Epithelial cell of prostate (primary cell): Measurements from ENCODE around the gene GPX4.
"Not testable (repeated sequence)": the region's sequence is repeated elsewhere in the genome, so short reads cannot be mapped to it uniquely, and the experiment has no call there.

Source experiments
- DNase-seq: peaks from one replicate; pipeline ENCODE4 v3.0.0-alpha.2; 2011; ENCODE audit warnings: low read depth, low spot score
- H3K27ac ChIP-seq: fragments of 450-650 bp; 2 replicates; pipeline ENCODE4 v1.5.1; 2017; ENCODE audit warnings: mild to moderate bottlenecking

GPX4 gene

GRCh38 chr19:1126984-1127760, 23.4 kb downstream of the GPX4 start:
- no peak overlapping the region for H3K27ac ChIP-seq

DNA sequence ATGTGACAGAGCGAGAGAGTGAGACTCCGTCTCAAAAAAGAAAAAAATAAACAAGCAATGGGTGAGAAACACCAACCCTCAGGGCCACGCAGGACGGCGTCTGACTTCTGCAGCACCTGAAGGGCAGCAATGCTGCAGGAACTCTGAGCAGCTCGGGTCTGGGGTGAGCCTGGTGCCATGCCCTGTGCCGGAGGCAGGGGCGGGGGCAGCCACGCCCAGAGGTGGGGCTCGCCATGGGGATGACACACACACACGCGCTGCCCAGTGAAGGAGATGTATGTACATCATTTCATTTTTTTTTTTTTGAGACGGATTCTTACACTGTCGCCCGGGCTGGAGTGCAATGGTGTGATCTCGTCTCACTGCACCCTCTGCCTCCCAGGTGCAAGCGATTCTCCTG, 24.3 kb downstream of the GPX4 start:
- no peak for DNase-seq
- no peak overlapping the region for H3K27ac ChIP-seq

More at GRCh38 chr19:1126984-1127760, 23.4 kb downstream of the GPX4 start:
- DNase-seq: no peak

DNA sequence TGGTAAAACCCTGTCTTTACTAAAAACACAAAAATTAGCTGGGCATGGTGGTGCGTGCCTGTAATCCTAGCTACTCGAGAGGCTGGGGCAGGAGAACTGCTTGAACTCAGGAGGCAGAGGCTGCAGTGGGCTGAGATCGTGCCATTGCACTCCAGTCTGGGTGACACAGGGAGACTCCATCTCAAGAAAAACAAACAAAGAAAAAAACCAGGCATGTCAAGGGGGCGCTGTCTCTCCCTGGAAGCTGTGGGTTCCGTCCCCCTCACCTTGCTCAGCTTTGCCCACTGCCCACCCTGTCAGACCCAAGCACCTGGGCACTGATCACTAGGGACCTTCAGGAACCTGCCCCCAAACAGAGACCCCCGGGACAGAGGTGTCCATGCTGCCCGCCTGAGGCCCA, 25.3 kb downstream of the GPX4 start:
- not testable (repeated sequence) for DNase-seq, H3K27ac ChIP-seq

GRCh38 chr19:1129535-1129934, 25.7 kb downstream of the GPX4 start:
- H3K27ac ChIP-seq: no peak overlapping the region
- DNase-seq: no peak

- no peak for DNase-seq
- H3K27ac ChIP-seq: peak overlapping the region; percentile 88
Measured at GRCh38 chr19:1130771-1131717, 27.2 kb downstream of the GPX4 start.

- peak overlapping the region; percentile 88 for H3K27ac ChIP-seq
- DNase-seq: peak; percentile 58
Measured at GRCh38 chr19:1131718-1132551, 28.1 kb downstream of the GPX4 start.

DNA sequence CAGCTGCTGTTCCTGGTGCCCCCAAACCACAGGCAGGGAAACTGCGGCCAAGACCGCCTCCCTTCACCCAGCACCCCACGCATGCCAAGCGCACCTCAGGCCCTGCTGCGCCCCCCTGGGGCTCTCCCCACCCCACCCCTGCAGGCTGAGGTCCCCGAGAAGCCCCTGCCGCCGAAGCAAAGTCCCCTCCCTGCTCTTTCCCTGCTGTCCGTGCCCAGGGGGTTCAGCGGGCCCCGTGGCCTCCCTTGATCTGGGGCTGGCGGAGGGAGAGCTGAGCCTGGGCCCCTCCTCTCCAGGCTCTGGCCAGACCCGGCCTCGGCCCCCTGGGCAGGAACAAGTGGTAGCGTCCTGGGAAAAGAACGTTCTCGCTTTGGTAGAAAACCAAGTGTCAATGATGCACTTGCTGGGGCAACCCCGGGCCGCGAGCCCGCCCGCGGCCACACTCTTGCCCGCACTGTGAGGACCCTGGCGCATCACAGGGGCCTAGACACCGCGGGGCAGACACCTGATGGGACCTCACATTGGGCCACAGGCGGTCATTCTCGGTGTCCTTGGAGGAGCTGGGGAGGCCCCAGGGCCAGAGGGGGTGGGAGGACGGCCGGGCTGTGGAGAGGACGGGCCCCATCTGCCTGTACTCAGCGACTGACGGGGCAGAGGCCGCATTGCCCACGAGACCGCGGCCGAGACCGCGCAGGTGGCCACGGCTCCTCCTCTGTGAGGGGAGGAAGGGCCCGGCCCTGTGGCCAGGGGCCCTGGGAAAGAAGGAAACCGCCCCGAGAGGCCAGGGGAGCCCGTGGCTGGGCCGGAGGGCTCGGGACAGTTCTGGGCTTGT, 29.0 kb downstream of the GPX4 start:
- no peak for DNase-seq
- peak overlapping the region; percentile 88 for H3K27ac ChIP-seq

DNA sequence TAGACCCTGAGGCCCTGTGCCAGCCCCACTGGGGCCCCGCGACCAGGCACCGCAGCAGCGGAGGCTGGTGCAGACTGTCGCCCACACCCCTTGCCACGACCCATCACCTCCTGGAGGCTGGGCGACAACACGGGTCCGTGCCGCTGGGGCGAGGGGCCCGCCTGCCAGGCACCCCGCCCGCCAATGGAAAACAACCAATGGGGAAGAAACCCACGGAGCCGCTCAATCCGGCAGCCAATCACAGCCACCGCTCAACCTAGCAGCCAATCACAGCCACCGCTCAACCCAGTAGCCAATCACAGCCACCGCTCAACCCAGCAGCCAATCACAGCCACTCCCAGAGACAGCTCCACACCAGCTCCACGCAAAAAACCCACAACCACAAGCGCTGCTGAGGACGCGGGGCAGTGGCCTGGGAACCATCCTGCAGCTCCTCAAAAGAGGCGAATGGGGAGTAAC, 29.7 kb downstream of the GPX4 start:
- DNase-seq: no peak
- peak overlapping the region; percentile 88 for H3K27ac ChIP-seq

GRCh38 chr19:1134431-1134830, 30.6 kb downstream of the GPX4 start:
- no peak for DNase-seq
- H3K27ac ChIP-seq: no peak overlapping the region

DNA sequence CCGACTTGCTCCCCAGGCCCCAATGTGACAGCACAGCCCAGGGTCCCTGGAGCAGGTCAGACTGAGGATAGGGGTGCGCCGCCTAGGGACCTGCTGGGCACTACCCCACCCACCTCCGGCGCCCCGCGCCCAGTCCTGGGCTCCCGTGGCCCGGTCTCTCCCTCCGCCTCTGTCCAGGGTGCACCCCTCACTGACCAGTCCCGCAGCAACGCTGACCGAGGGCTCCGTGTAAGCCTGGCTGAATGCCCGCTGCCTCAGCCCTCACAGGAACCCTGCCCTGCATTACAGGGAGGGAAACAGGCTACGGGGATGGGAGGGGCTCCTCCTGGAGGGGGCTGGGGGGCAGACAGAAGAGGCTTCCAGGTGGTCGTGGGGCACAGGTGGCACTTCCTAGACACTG, 31.7 kb downstream of the GPX4 start:
- H3K27ac ChIP-seq: no peak overlapping the region
- DNase-seq: no peak

GRCh38 chr19:1136201-1136600, 32.4 kb downstream of the GPX4 start:
- H3K27ac ChIP-seq: no peak overlapping the region
- no peak for DNase-seq

GRCh38 chr19:1136621-1137317, 33.0 kb downstream of the GPX4 start:
- no peak overlapping the region for H3K27ac ChIP-seq
- DNase-seq: no peak

DNA sequence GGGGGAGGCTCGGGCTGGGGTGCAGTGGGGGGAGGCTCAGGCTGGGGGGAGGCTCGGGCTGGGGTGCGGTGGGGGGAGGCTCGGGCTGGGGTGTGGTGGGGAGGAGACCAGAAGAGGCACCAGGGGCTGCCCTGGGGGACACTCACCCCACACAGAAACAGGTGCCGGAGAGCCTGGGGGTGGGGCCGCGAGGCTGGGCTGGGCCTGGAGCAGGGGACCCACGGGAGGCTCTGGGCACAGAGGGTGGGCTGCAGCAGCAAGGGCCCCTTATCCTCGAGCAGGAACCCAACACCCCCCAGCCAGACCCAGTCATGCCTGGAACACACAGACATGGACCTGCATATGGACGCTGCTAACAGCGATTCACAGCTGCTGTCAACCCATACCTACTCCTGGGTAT, 34.3 kb downstream of the GPX4 start:
- no peak for DNase-seq
- no peak overlapping the region for H3K27ac ChIP-seq

DNA sequence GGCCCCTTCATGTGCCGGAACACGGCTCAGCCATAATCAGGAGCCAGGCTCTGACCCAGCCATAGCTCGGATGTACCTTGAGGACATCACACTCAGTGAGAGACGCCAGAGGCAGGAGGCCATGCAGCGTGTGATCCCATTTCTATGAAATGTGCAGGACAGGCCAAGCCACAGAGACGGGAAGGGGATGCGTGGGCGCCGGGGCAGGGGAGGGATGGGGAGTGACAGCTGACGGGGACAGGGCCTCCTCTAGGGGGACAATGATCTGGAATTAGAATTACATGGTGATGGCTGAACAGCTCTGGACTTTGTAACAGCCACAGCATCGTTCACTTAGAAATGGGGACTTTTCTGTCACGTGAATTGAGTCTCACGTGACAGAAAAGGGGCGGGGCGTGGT, 35.3 kb downstream of the GPX4 start:
- no peak for DNase-seq
- no peak overlapping the region for H3K27ac ChIP-seq

DNA sequence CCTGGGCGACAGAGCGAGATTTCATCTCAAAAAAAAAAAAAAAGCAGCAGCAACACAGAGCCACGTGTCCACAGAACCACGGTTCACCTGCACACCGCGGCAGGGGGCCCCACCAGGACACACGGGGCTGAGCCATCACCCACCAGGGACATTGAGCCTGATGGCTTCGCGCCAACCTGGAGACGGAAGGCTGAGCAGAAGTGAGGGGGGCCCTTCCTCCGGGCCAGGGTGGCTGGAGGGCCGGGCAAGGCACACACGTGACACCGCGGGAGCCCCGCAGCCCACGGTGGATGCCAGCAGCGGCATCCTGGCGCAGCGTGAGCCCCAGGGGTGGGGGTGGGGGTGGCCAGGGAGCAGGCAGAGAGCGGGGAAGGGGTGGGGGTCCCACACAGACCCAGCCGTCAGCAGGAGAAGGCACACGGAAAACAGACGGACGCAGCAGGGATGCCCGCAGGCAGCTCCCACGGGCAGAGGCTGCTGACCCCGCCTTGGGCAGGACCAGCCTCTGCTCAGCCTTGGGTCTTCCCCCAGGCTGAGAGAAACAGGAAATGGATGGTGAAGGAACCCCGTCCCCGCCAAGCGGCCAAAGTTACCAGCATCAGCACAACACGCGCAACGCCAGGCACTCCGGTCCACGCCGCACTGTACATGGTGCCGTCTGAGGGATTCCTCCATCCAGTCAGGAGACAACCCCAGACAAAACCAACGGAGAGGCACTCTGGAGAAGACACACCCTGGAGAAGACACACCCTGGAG, 36.7 kb downstream of the GPX4 start:
- H3K27ac ChIP-seq: no peak overlapping the region
- DNase-seq: no peak

- no peak overlapping the region for H3K27ac ChIP-seq
- no peak for DNase-seq
Measured at GRCh38 chr19:1141944-1142343, 38.1 kb downstream of the GPX4 start.

DNA sequence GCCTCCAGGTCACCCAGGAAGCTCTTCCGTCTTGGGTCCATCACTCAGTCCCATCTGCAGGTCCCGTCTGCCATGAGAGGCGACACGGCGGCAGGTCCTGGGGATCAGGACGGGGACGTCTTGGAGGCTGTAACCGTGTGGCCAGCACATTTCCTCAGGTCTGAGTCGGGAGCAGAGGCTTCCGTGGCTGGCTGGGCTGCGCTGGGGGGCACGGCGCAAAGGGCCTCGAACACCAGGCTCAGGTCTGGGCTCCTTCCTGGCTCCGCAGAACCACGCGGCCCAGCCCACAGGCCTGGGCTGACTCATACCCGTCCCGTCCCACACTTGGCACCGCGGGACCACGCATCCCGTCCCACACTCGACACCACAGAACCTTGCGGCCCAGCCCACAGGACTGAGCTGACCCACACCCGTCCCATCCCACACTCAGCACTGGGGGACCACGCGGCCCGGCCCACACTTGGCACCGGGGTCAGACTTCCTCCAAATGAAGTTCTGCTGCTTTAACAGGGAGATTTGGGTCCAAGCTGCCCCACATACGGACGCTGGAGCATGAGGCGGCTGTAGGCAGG, 40.1 kb downstream of the GPX4 start:
- no peak for DNase-seq
- H3K27ac ChIP-seq: no peak overlapping the region

DNA sequence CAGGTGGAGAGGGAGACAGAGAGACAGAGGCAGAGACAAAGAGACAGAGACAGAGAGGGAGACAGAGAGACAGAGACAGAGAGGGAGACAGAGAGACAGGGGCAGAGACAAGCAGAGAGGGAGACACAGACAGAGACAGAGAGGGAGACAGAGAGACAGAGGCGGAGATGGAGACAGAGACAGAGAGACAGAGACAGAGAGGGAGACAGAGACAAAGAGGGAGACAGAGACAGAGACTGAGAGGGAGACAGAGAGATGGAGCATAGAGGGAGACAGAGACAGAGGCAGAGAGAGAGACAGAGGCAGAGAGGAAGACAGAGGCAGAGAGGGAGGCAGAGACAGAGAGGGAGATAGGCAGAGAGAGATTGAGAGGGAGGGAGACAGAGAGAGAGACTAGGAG, 40.9 kb downstream of the GPX4 start:
- no peak overlapping the region for H3K27ac ChIP-seq
- no peak for DNase-seq
